CD8-positive, alpha-beta memory T cell (primary cell): ENCODE results near the gene ARAP2. TPM values are rescaled to one million over a fixed set of nuclear protein-coding genes. Genes with fewer than 3 reads are reported as not detected.
A peak's percentile ranks its signal among the peaks of the same experiment; 100 is the strongest.

Experiments used
- CTCF ChIA-PET: fragments of 350-600 bp; sonication (Branson Sonifier 250); formaldehyde crosslinking; loops from one replicate; lab custom pipeline; 2021; ENCODE audit warnings: antibody characterized with exemption; lab: Charles Lee
- POLR2A ChIA-PET: fragments of 350-600 bp; sonication (Branson Sonifier 250); formaldehyde crosslinking; loops from one replicate; lab custom pipeline; 2021; ENCODE audit warnings: antibody characterized with exemption; lab: Charles Lee
- DNase-seq, 5 donors: peaks; one replicate each; pipeline versions ENCODE4 v3.0.0 to v3.0.0-alpha.2; 2020 to 2022; ENCODE audit warnings: mixed read lengths in 1 of 5
- H3K27ac ChIP-seq: one replicate; pipeline ENCODE4 v1.7.0; 2013; ENCODE audit warnings: low read depth, mild to moderate bottlenecking, low read length, moderate library complexity
- H3K27me3 ChIP-seq: 2 replicates; pipeline ENCODE4 v1.7.0; 2013; ENCODE audit warnings: low read length, mild to moderate bottlenecking; ENCODE audit not compliant: insufficient read depth, poor library complexity, severe bottlenecking
- H3K36me3 ChIP-seq: 2 replicates; pipeline ENCODE4 v1.7.0; 2013; ENCODE audit warnings: mild to moderate bottlenecking, low read length, moderate library complexity; ENCODE audit not compliant: insufficient read depth
- H3K4me1 ChIP-seq: 2 replicates; pipeline ENCODE4 v1.7.0; 2013; ENCODE audit warnings: mild to moderate bottlenecking, low read length, moderate library complexity; ENCODE audit not compliant: insufficient read depth
- H3K4me3 ChIP-seq: 2 replicates; pipeline ENCODE4 v1.7.0; 2013; ENCODE audit warnings: mild to moderate bottlenecking, low read length
- H3K9me3 ChIP-seq: 2 replicates; pipeline ENCODE4 v1.7.0; 2013; ENCODE audit warnings: mild to moderate bottlenecking, low read length
- H3K27ac Mint-ChIP-seq, 8 donors: one replicate each; pipeline ENCODE4 v1.8.0; 2020 to 2021; ENCODE audit warnings: mixed read lengths in 8 of 8, mild to moderate bottlenecking in 6 of 8, inconsistent platforms in 3 of 8, moderate library complexity in 3 of 8
- H3K27me3 Mint-ChIP-seq, 2 donors: one replicate each; pipeline ENCODE4 v1.8.0; 2020 to 2021; ENCODE audit warnings: mixed read lengths in 2 of 2, mild to moderate bottlenecking in 1 of 2, moderate library complexity in 1 of 2
- H3K36me3 Mint-ChIP-seq, 3 donors: one replicate each; pipeline ENCODE4 v1.8.0; 2020 to 2021; ENCODE audit warnings: mixed read lengths in 3 of 3, inconsistent platforms in 1 of 3, mild to moderate bottlenecking in 1 of 3
- H3K4me1 Mint-ChIP-seq, 3 donors: one replicate each; pipeline ENCODE4 v1.8.0; 2020 to 2021; ENCODE audit warnings: mixed read lengths in 3 of 3, inconsistent platforms in 1 of 3, mild to moderate bottlenecking in 1 of 3
- H3K4me3 Mint-ChIP-seq, 7 donors: one replicate each; pipeline ENCODE4 v1.8.0; 2020 to 2021; ENCODE audit warnings: mixed read lengths in 7 of 7, mild to moderate bottlenecking in 6 of 7, moderate library complexity in 4 of 7, inconsistent platforms in 2 of 7
- H3K9me3 Mint-ChIP-seq, 5 donors: one replicate each; pipeline ENCODE4 v1.8.0; 2020 to 2022; ENCODE audit warnings: mixed read lengths in 5 of 5, mild to moderate bottlenecking in 3 of 5, moderate library complexity in 2 of 5, inconsistent platforms in 1 of 5
- polyA plus RNA-seq: library from polyadenylated mRNA; unstranded; fragments of 300-500 nt; fragmentation: Illumina TruSeq; gene quantifications from one replicate; pipeline ENCODE4 v1.2.3, GENCODE V29; 2021
- total RNA-seq, 2 experiments: library from RNA; stranded (reverse); gene quantifications; one replicate each; pipeline ENCODE4 v1.2.3, GENCODE V29; 2021

Gene ARAP2
- total and polyA plus RNA-seq, 3 experiments from 2014 or later = 44.2 to 49.9 (median 49.7) TPM

- peaks cover 18 to 74% (median 28%) of the 10 kb centered on the region in 3 donors for H3K36me3 Mint-ChIP-seq
- peaks cover 7% of the 10 kb centered on the region for H3K36me3 ChIP-seq
- no peak overlapping the region for H3K4me3 Mint-ChIP-seq
- peaks cover 32 to 50% (median 45%) of the 10 kb centered on the region in 3 donors for H3K4me1 Mint-ChIP-seq
- no peaks in the 10 kb centered on the region for H3K4me1 ChIP-seq
- no peak for DNase-seq
- H3K4me3 ChIP-seq = no peak overlapping the region
- no peaks in the 10 kb centered on the region for H3K9me3 ChIP-seq
- H3K27me3 ChIP-seq = no peaks in the 10 kb centered on the region
- no peaks in the 10 kb centered on the region for H3K9me3 Mint-ChIP-seq
- peak overlapping the region in 4 of 8 donors; percentile 20 to 64 (median 50) for H3K27ac Mint-ChIP-seq
- CTCF ChIA-PET = interaction anchor here (1.1 kb wide), 1 partner anchor 11 kb away, joined by 3 read pairs; no protein-coding TSS in a partner anchor
- no peaks in the 10 kb centered on the region for H3K27me3 Mint-ChIP-seq
- POLR2A ChIA-PET = interaction anchor here (1.1 kb wide), 1 partner anchor 89 kb away, joined by 3 read pairs; no protein-coding TSS in a partner anchor
- H3K27ac ChIP-seq = no peak overlapping the region
Observed at GRCh38 chr4:36152735-36153134, 91.6 kb downstream of the ARAP2 start.

GRCh38 chr4:36142504-36142903 is 101.8 kb downstream of the ARAP2 start:
- H3K27ac ChIP-seq = no peak overlapping the region
- no peaks in the 10 kb centered on the region for H3K27me3 ChIP-seq
- Mint-ChIP-seq H3K27ac (peak overlapping the region in 4 of 8 donors; percentile 3 to 47 (median 16)), H3K9me3 (no peaks in the 10 kb centered on the region), H3K4me1 (peaks cover 44 to 68% (median 48%) of the 10 kb centered on the region in 3 donors), H3K36me3 (peaks cover 9 to 76% (median 35%) of the 10 kb centered on the region in 3 donors), H3K27me3 (no peaks in the 10 kb centered on the region), H3K4me3 (no peak overlapping the region)
- no peaks in the 10 kb centered on the region for H3K9me3 ChIP-seq
- peaks cover 18% of the 10 kb centered on the region for H3K36me3 ChIP-seq
- POLR2A ChIA-PET = no interaction called here
- DNase-seq = no peak
- no peaks in the 10 kb centered on the region for H3K4me1 ChIP-seq
- no peak overlapping the region for H3K4me3 ChIP-seq
- CTCF ChIA-PET = interaction anchor here (0.7 kb wide), 1 partner anchor 35 kb away, joined by 3 read pairs; no protein-coding TSS in a partner anchor

- no peak overlapping the region for H3K4me3 ChIP-seq
- ChIA-PET CTCF (interaction anchor here (0.6 kb wide), 1 partner anchor 12 kb away, joined by 3 read pairs; no protein-coding TSS in a partner anchor), POLR2A (no interaction called here)
- H3K4me1 Mint-ChIP-seq = peaks cover 41 to 70% (median 51%) of the 10 kb centered on the region in 3 donors
- no peaks in the 10 kb centered on the region for H3K27me3 ChIP-seq
- peaks cover 7 to 76% (median 30%) of the 10 kb centered on the region in 3 donors for H3K36me3 Mint-ChIP-seq
- H3K27ac ChIP-seq = no peak overlapping the region
- no peaks in the 10 kb centered on the region for H3K9me3 Mint-ChIP-seq
- H3K4me1 ChIP-seq = no peaks in the 10 kb centered on the region
- no peak overlapping the region for H3K27ac Mint-ChIP-seq
- H3K9me3 ChIP-seq = no peaks in the 10 kb centered on the region
- H3K4me3 Mint-ChIP-seq = no peak overlapping the region
- no peak for DNase-seq
- H3K27me3 Mint-ChIP-seq = no peaks in the 10 kb centered on the region
- peaks cover 10% of the 10 kb centered on the region for H3K36me3 ChIP-seq
Observed at GRCh38 chr4:36141186-36141585, 103.1 kb downstream of the ARAP2 start.

GRCh38 chr4:36140421-36140820 is 103.9 kb downstream of the ARAP2 start:
- H3K27ac ChIP-seq = no peak overlapping the region
- H3K27me3 Mint-ChIP-seq = no peaks in the 10 kb centered on the region
- no peaks in the 10 kb centered on the region for H3K4me1 ChIP-seq
- no peak overlapping the region for H3K4me3 ChIP-seq
- H3K36me3 ChIP-seq = peaks cover 3% of the 10 kb centered on the region
- H3K9me3 Mint-ChIP-seq = no peaks in the 10 kb centered on the region
- no peaks in the 10 kb centered on the region for H3K27me3 ChIP-seq
- H3K27ac Mint-ChIP-seq = peak overlapping the region in 2 of 8 donors; percentile 7 to 58
- no peak for DNase-seq
- ChIA-PET CTCF (no interaction called here), POLR2A (no interaction called here)
- no peak overlapping the region for H3K4me3 Mint-ChIP-seq
- H3K4me1 Mint-ChIP-seq = peaks cover 34 to 63% (median 45%) of the 10 kb centered on the region in 3 donors
- H3K36me3 Mint-ChIP-seq = peaks cover 0 to 68% (median 24%) of the 10 kb centered on the region in 3 donors
- H3K9me3 ChIP-seq = no peaks in the 10 kb centered on the region

- H3K9me3 Mint-ChIP-seq = no peaks in the 10 kb centered on the region
- no peaks in the 10 kb centered on the region for H3K27me3 Mint-ChIP-seq
- no peaks in the 10 kb centered on the region for H3K36me3 ChIP-seq
- ChIA-PET POLR2A (no interaction called here), CTCF (no interaction called here)
- H3K4me1 ChIP-seq = no peaks in the 10 kb centered on the region
- no peak for DNase-seq
- H3K27ac ChIP-seq = no peak overlapping the region
- H3K9me3 ChIP-seq = no peaks in the 10 kb centered on the region
- H3K27ac Mint-ChIP-seq = peak overlapping the region in 3 of 8 donors; percentile 1 to 70 (median 4)
- no peak overlapping the region for H3K4me3 Mint-ChIP-seq
- no peak overlapping the region for H3K4me3 ChIP-seq
- peaks cover 28 to 48% (median 36%) of the 10 kb centered on the region in 3 donors for H3K4me1 Mint-ChIP-seq
- no peaks in the 10 kb centered on the region for H3K27me3 ChIP-seq
- H3K36me3 Mint-ChIP-seq = peaks cover 0 to 49% (median 19%) of the 10 kb centered on the region in 3 donors
Observed at GRCh38 chr4:36138220-36138619, 106.1 kb downstream of the ARAP2 start.

- Histone ChIP-seq H3K36me3 (no peaks in the 10 kb centered on the region), H3K27ac (no peak overlapping the region), H3K9me3 (no peaks in the 10 kb centered on the region), H3K4me3 (no peak overlapping the region), H3K27me3 (no peaks in the 10 kb centered on the region), H3K4me1 (no peaks in the 10 kb centered on the region)
- H3K9me3 Mint-ChIP-seq = no peaks in the 10 kb centered on the region
- H3K4me3 Mint-ChIP-seq = no peak overlapping the region
- no peaks in the 10 kb centered on the region for H3K27me3 Mint-ChIP-seq
- peaks cover 20 to 41% (median 29%) of the 10 kb centered on the region in 3 donors for H3K4me1 Mint-ChIP-seq
- DNase-seq = no peak
- ChIA-PET CTCF (no interaction called here), POLR2A (no interaction called here)
- peaks cover 0 to 45% (median 13%) of the 10 kb centered on the region in 3 donors for H3K36me3 Mint-ChIP-seq
- H3K27ac Mint-ChIP-seq = peak overlapping the region in 2 of 8 donors; percentile 0 to 33
Observed at GRCh38 chr4:36137336-36137735, 107.0 kb downstream of the ARAP2 start.

GRCh38 chr4:36133658-36134057 is 110.7 kb downstream of the ARAP2 start:
- Mint-ChIP-seq H3K4me3 (no peak overlapping the region), H3K9me3 (no peaks in the 10 kb centered on the region), H3K4me1 (peaks cover 14 to 26% (median 25%) of the 10 kb centered on the region in 3 donors), H3K27ac (no peak overlapping the region), H3K27me3 (no peaks in the 10 kb centered on the region), H3K36me3 (peaks cover 0 to 52% (median 13%) of the 10 kb centered on the region in 3 donors)
- no peak for DNase-seq
- no peak overlapping the region for H3K27ac ChIP-seq
- ChIA-PET POLR2A (no interaction called here), CTCF (no interaction called here)
- no peaks in the 10 kb centered on the region for H3K27me3 ChIP-seq
- H3K4me1 ChIP-seq = no peaks in the 10 kb centered on the region
- peaks cover 9% of the 10 kb centered on the region for H3K36me3 ChIP-seq
- no peak overlapping the region for H3K4me3 ChIP-seq
- no peaks in the 10 kb centered on the region for H3K9me3 ChIP-seq

GRCh38 chr4:36133086-36133485 is 111.2 kb downstream of the ARAP2 start:
- no peaks in the 10 kb centered on the region for H3K27me3 ChIP-seq
- DNase-seq = no peak
- Mint-ChIP-seq H3K9me3 (no peaks in the 10 kb centered on the region), H3K4me3 (no peak overlapping the region), H3K27me3 (no peaks in the 10 kb centered on the region), H3K36me3 (peaks cover 0 to 48% (median 9%) of the 10 kb centered on the region in 3 donors), H3K27ac (no peak overlapping the region), H3K4me1 (peaks cover 14 to 23% (median 22%) of the 10 kb centered on the region in 3 donors)
- no peak overlapping the region for H3K4me3 ChIP-seq
- H3K36me3 ChIP-seq = peaks cover 9% of the 10 kb centered on the region
- CTCF ChIA-PET = no interaction called here
- H3K9me3 ChIP-seq = no peaks in the 10 kb centered on the region
- POLR2A ChIA-PET = no interaction called here
- no peak overlapping the region for H3K27ac ChIP-seq
- no peaks in the 10 kb centered on the region for H3K4me1 ChIP-seq
